H9 (cell line): ENCODE measurements around the gene PCCA. TPM values are rescaled to one million over a fixed set of nuclear protein-coding genes. Genes with fewer than 3 reads are reported as not detected.

Source experiments
- DNase-seq: peaks from one replicate; pipeline ENCODE4 v3.0.0-alpha.2; 2017
- H2AFZ ChIP-seq: one replicate; pipeline ENCODE4 v1.6.1; 2013; ENCODE audit warnings: mild to moderate bottlenecking, low read length, control low read depth, moderate library complexity
- H2AK5ac ChIP-seq: 2 replicates; pipeline ENCODE4 v1.6.1; 2013; ENCODE audit warnings: low read length, control low read depth, mixed read lengths; ENCODE audit not compliant: insufficient read length
- H2BK120ac ChIP-seq: one replicate; pipeline ENCODE4 v1.6.1; 2013; ENCODE audit warnings: low read depth, mild to moderate bottlenecking, low read length, control low read depth, inconsistent platforms; ENCODE audit not compliant: poor library complexity, severe bottlenecking
- H2BK12ac ChIP-seq: 2 replicates; pipeline ENCODE4 v1.6.1; 2013; ENCODE audit warnings: low read length, control low read depth, mixed read lengths, low read depth; ENCODE audit not compliant: insufficient read length
- H2BK15ac ChIP-seq: 2 replicates; pipeline ENCODE4 v1.6.1; 2013; ENCODE audit warnings: low read depth, low read length, control low read depth
- H2BK20ac ChIP-seq: one replicate; pipeline ENCODE4 v1.6.1; 2013; ENCODE audit warnings: low read depth, mild to moderate bottlenecking, low read length, control low read depth, inconsistent platforms; ENCODE audit not compliant: poor library complexity, severe bottlenecking
- H2BK5ac ChIP-seq: 2 replicates; pipeline ENCODE4 v1.6.1; 2013; ENCODE audit warnings: low read length, control low read depth, mixed read lengths; ENCODE audit not compliant: insufficient read length
- H3K14ac ChIP-seq: 2 replicates; pipeline ENCODE4 v1.6.1; 2013; ENCODE audit warnings: low read length, control low read depth; ENCODE audit not compliant: insufficient read depth
- H3K18ac ChIP-seq: 2 replicates; pipeline ENCODE4 v1.6.1; 2013; ENCODE audit warnings: low read depth, mild to moderate bottlenecking, mixed read lengths, low read length, control low read depth; ENCODE audit not compliant: insufficient read length
- H3K23ac ChIP-seq: 2 replicates; pipeline ENCODE4 v1.6.1; 2013; ENCODE audit warnings: low read length, control low read depth, mixed read lengths, low read depth; ENCODE audit not compliant: insufficient read length
- H3K23me2 ChIP-seq: 2 replicates; pipeline ENCODE4 v1.6.1; 2013; ENCODE audit warnings: low read depth, mild to moderate bottlenecking, mixed read lengths, low read length, control low read depth; ENCODE audit not compliant: insufficient read length, poor library complexity, severe bottlenecking
- H3K27ac ChIP-seq: 2 replicates; pipeline ENCODE4 v1.5.1; 2013; ENCODE audit warnings: low read length, control low read depth, mixed read lengths, low read depth; ENCODE audit not compliant: insufficient read length
- H3K27me3 ChIP-seq: 2 replicates; pipeline ENCODE4 v1.6.1; 2013; ENCODE audit warnings: low read length, control low read depth, inconsistent platforms; ENCODE audit not compliant: insufficient read depth
- H3K4ac ChIP-seq: 2 replicates; pipeline ENCODE4 v1.6.1; 2013; ENCODE audit warnings: low read depth, mild to moderate bottlenecking, control low read depth, inconsistent platforms, low read length, moderate library complexity
- H3K4me1 ChIP-seq: 2 replicates; pipeline ENCODE4 v1.6.1; 2013; ENCODE audit warnings: low read length, control low read depth, inconsistent platforms; ENCODE audit not compliant: insufficient read depth
- H3K4me2 ChIP-seq: 2 replicates; pipeline ENCODE4 v1.6.1; 2013; ENCODE audit warnings: low read length, control low read depth, mixed read lengths; ENCODE audit not compliant: insufficient read length, insufficient read depth
- H3K56ac ChIP-seq: 2 replicates; pipeline ENCODE4 v1.6.1; 2013; ENCODE audit warnings: low read depth, mild to moderate bottlenecking, mixed read lengths, low read length, control low read depth; ENCODE audit not compliant: insufficient read length
- H3K79me1 ChIP-seq: 2 replicates; pipeline ENCODE4 v1.6.1; 2013; ENCODE audit warnings: low read depth, mild to moderate bottlenecking, moderate library complexity, low read length, control low read depth, inconsistent platforms; ENCODE audit not compliant: insufficient read depth, poor library complexity, severe bottlenecking
- H3K79me2 ChIP-seq: 2 replicates; pipeline ENCODE4 v1.6.1; 2013; ENCODE audit warnings: low read length, control low read depth, inconsistent platforms; ENCODE audit not compliant: insufficient read depth
- H3K9ac ChIP-seq: 2 replicates; pipeline ENCODE4 v1.6.1; 2013; ENCODE audit warnings: low read length, control low read depth, mixed read lengths; ENCODE audit not compliant: insufficient read length; ENCODE audit errors: extremely low read depth
- H3K9me3 ChIP-seq: one replicate; pipeline ENCODE4 v1.6.1; 2013; ENCODE audit warnings: low read depth, low read length, inconsistent platforms; ENCODE audit not compliant: control insufficient read depth
- H3T11ph ChIP-seq: one replicate; pipeline ENCODE4 v1.6.1; 2013; ENCODE audit warnings: mild to moderate bottlenecking, low read length, control low read depth, inconsistent platforms
- H4K20me1 ChIP-seq: one replicate; pipeline ENCODE4 v1.6.1; 2013; ENCODE audit not compliant: control insufficient read depth, insufficient read length, insufficient read depth
- H4K5ac ChIP-seq: 2 replicates; pipeline ENCODE4 v1.6.1; 2013; ENCODE audit warnings: low read depth, mild to moderate bottlenecking, mixed read lengths, low read length, control low read depth; ENCODE audit not compliant: insufficient read length
- H4K8ac ChIP-seq: replicated peaks from 2 replicates; pipeline ENCODE4 v1.6.1; 2013; ENCODE audit warnings: low read length, control low read depth, mixed read lengths, low read depth; ENCODE audit not compliant: insufficient read length
- H4K91ac ChIP-seq: 2 replicates; pipeline ENCODE4 v1.6.1; 2013; ENCODE audit warnings: low read depth, mild to moderate bottlenecking, moderate library complexity, mixed read lengths, low read length, control low read depth; ENCODE audit not compliant: insufficient read length
- H3K27ac Mint-ChIP-seq, 3 experiments: 2 replicates in 2 of 3; 3 replicates in 1 of 3; pipeline ENCODE4 v1.8.0; 2020 to 2021; ENCODE audit warnings: mixed read lengths in 3 of 3, mild to moderate bottlenecking in 1 of 3, moderate library complexity in 1 of 3
- H3K27me3 Mint-ChIP-seq: 2 replicates; pipeline ENCODE4 v1.8.0; 2021; ENCODE audit warnings: low read depth, mild to moderate bottlenecking, moderate library complexity, mixed read lengths
- H3K36me3 Mint-ChIP-seq, 3 experiments: 2 replicates in 2 of 3; 3 replicates in 1 of 3; pipeline ENCODE4 v1.8.0; 2020 to 2021; ENCODE audit warnings: low read depth in 3 of 3, mixed read lengths in 3 of 3; ENCODE audit not compliant: insufficient read depth in 1 of 3
- H3K4me1 Mint-ChIP-seq, 2 experiments: 2 replicates each; pipeline ENCODE4 v1.8.0; 2020; ENCODE audit warnings: mixed read lengths in 2 of 2
- H3K4me3 Mint-ChIP-seq, 2 experiments: 2 replicates in 1 of 2; 3 replicates in 1 of 2; pipeline ENCODE4 v1.8.0; 2020 to 2021; ENCODE audit warnings: mild to moderate bottlenecking in 2 of 2, mixed read lengths in 2 of 2, moderate library complexity in 1 of 2
- H3K9me3 Mint-ChIP-seq, 2 experiments: 2 replicates in 1 of 2; 3 replicates in 1 of 2; pipeline ENCODE4 v1.8.0; 2020; ENCODE audit warnings: mild to moderate bottlenecking in 2 of 2, mixed read lengths in 2 of 2, moderate library complexity in 1 of 2
- CTCF ChIP-seq: fragments of 200-600 bp; sonication (generic); conservative IDR thresholded peaks from 3 replicates; pipeline ENCODE4 v1.8.0; 2021; ENCODE audit warnings: antibody characterized with exemption, mild to moderate bottlenecking
- WGBS: extraction: QIAGEN DNeasy Blood & Tissue Kit; methylation state at CpG from one replicate; pipeline ENCODE4 v1.1.7; 2013; ENCODE audit warnings: missing lambda C conversion rate, low lambda C conversion rate, mixed read lengths; ENCODE audit not compliant: insufficient read length; ENCODE audit errors: extremely low coverage; 5-methylcytosine and 5-hydroxymethylcytosine counted together
- total RNA-seq: library from RNA; stranded (reverse); gene quantifications from 2 replicates; pipeline ENCODE4 v1.2.1, GENCODE V29; 2021

PCCA gene
- total RNA-seq, 1 experiment from 2014 or later = 56.5 TPM

- Histone ChIP-seq H3K23ac (no peak overlapping the region), H4K8ac (no peak overlapping the region), H2BK20ac (no peak overlapping the region), H2AFZ (no peak overlapping the region), H3K79me2 (no peaks in the 10 kb centered on the region), H4K5ac (no peak overlapping the region), H3K23me2 (no peaks in the 10 kb centered on the region), H2BK120ac (no peak overlapping the region), H3K4me1 (peaks cover 9% of the 10 kb centered on the region; the same call in 1 of the 2 replicates), H3K14ac (no peak overlapping the region), H3K9me3 (no peaks in the 10 kb centered on the region), H3K4ac (no peak overlapping the region), H2AK5ac (no peak overlapping the region), H3K56ac (no peak overlapping the region), H3K27ac (no peak overlapping the region), H3K27me3 (no peaks in the 10 kb centered on the region), H3T11ph (no peak overlapping the region), H2BK12ac (no peak overlapping the region), H3K9ac (no peak overlapping the region), H3K18ac (no peak overlapping the region), H3K79me1 (no peaks in the 10 kb centered on the region), H2BK15ac (no peak overlapping the region), H4K20me1 (no peaks in the 10 kb centered on the region), H3K4me2 (no peak overlapping the region), H4K91ac (no peak overlapping the region), H2BK5ac (no peak overlapping the region)
- H3K27me3 Mint-ChIP-seq = no peaks in the 10 kb centered on the region
- WGBS = no CpG with 5 or more reads among the region's 5 CpGs
- peaks cover 36 to 42% of the 10 kb centered on the region in 2 experiments for H3K4me1 Mint-ChIP-seq
- TF ChIP-seq CTCF = no peak
- H3K27ac Mint-ChIP-seq = no peak overlapping the region
- H3K4me3 Mint-ChIP-seq = no peak overlapping the region
- no peaks in the 10 kb centered on the region for H3K9me3 Mint-ChIP-seq
- peaks cover 0 to 11% (median 8%) of the 10 kb centered on the region in 3 experiments; a peak in 4 of 7 replicates for H3K36me3 Mint-ChIP-seq
- DNase-seq = no peak
These were observed 376.7 kb downstream of the PCCA start for GRCh38 chr13:100465558-100465957.
